ENCODE data around the gene ACOX3.

The ACOX3 gene

GRCh38 chr4:8468746-8469535, 28.4 kb upstream of the ACOX3 start:
- peak; percentile 37 for DNase-seq (ENCODE audit: low read depth, low spot score)

- DNase-seq (ENCODE audit: low read depth, low spot score): no peak
Measured at GRCh38 chr4:8467016-8467415, 26.5 kb upstream of the ACOX3 start.

- no peak for DNase-seq (ENCODE audit: low read depth, low spot score)
Measured at GRCh38 chr4:8465615-8466611, 25.4 kb upstream of the ACOX3 start.

GRCh38 chr4:8464381-8464780, 23.9 kb upstream of the ACOX3 start:
- DNase-seq (ENCODE audit: low read depth, low spot score): no peak

- DNase-seq (ENCODE audit: low read depth, low spot score): no peak
Measured at GRCh38 chr4:8463811-8464210, 23.3 kb upstream of the ACOX3 start.

GRCh38 chr4:8461616-8462015, 21.1 kb upstream of the ACOX3 start:
- DNase-seq (ENCODE audit: low read depth, low spot score): no peak

- no peak for DNase-seq (ENCODE audit: low read depth, low spot score)
Measured at GRCh38 chr4:8461086-8461485, 20.6 kb upstream of the ACOX3 start.

- no peak for DNase-seq (ENCODE audit: low read depth, low spot score)
Measured at GRCh38 chr4:8459867-8460445, 19.4 kb upstream of the ACOX3 start.

- DNase-seq (ENCODE audit: low read depth, low spot score): no peak
Measured at GRCh38 chr4:8457646-8458252, 17.2 kb upstream of the ACOX3 start.

- DNase-seq (ENCODE audit: low read depth, low spot score): no peak
Measured at GRCh38 chr4:8453957-8454356, 13.4 kb upstream of the ACOX3 start.

GRCh38 chr4:8451440-8452182, 11.1 kb upstream of the ACOX3 start:
- no peak for DNase-seq (ENCODE audit: low read depth, low spot score)

GRCh38 chr4:8446122-8446521, 5.6 kb upstream of the ACOX3 start:
- no peak for DNase-seq (ENCODE audit: low read depth, low spot score)

- no peak for DNase-seq (ENCODE audit: low read depth, low spot score)
Measured at GRCh38 chr4:8443801-8444200, 3.3 kb upstream of the ACOX3 start.

- DNase-seq (ENCODE audit: low read depth, low spot score): no peak
Measured at GRCh38 chr4:8442596-8443358, 2.3 kb upstream of the ACOX3 start.

GRCh38 chr4:8441499-8442091, 1.1 kb upstream of the ACOX3 start:
- DNase-seq (ENCODE audit: low read depth, low spot score): no peak

- DNase-seq (ENCODE audit: low read depth, low spot score): no peak
Measured at GRCh38 chr4:8439914-8440491, 520 bp downstream of the ACOX3 start.

- peak; percentile 26 for DNase-seq (ENCODE audit: low read depth, low spot score)
Measured at GRCh38 chr4:8439168-8439567, 1.4 kb downstream of the ACOX3 start.

- DNase-seq (ENCODE audit: low read depth, low spot score): no peak
Measured at GRCh38 chr4:8438743-8439142, 1.8 kb downstream of the ACOX3 start.

GRCh38 chr4:8437281-8437680, 3.2 kb downstream of the ACOX3 start:
- no peak for DNase-seq (ENCODE audit: low read depth, low spot score)
